Chondrocyte (in vitro differentiated cells): ENCODE data around the gene LRCH1. TPM values are rescaled to one million over a fixed set of nuclear protein-coding genes. Genes with fewer than 3 reads are reported as not detected.

Source experiments
- DNase-seq: peaks from one replicate; pipeline ENCODE4 v3.0.0; 2021; ENCODE audit warnings: mixed read lengths, low spot score
- H3K27ac Mint-ChIP-seq: one replicate; pipeline ENCODE4 v1.8.0; 2021; ENCODE audit warnings: mild to moderate bottlenecking, moderate library complexity, mixed read lengths; ENCODE audit not compliant: unreplicated experiment
- H3K27me3 Mint-ChIP-seq: 2 replicates; pipeline ENCODE4 v1.8.0; 2021; ENCODE audit warnings: low read depth, mixed read lengths
- H3K36me3 Mint-ChIP-seq: 2 replicates; pipeline ENCODE4 v1.8.0; 2021; ENCODE audit warnings: low read depth, mixed read lengths
- H3K4me1 Mint-ChIP-seq: 2 replicates; pipeline ENCODE4 v1.8.0; 2021; ENCODE audit warnings: low read depth, mild to moderate bottlenecking, mixed read lengths
- H3K4me3 Mint-ChIP-seq: one replicate; pipeline ENCODE4 v1.8.0; 2021; ENCODE audit warnings: mild to moderate bottlenecking, moderate library complexity, mixed read lengths; ENCODE audit not compliant: unreplicated experiment
- H3K9me3 Mint-ChIP-seq: 2 replicates; pipeline ENCODE4 v1.8.0; 2021; ENCODE audit warnings: low read depth, mixed read lengths
- CTCF ChIP-seq: fragments of 200-600 bp; sonication (generic); IDR thresholded peaks from 2 replicates; pipeline ENCODE4 v1.5.0; 2021; ENCODE audit warnings: antibody characterized with exemption, mild to moderate bottlenecking, moderate library complexity
- total RNA-seq: library from RNA; stranded (reverse); gene quantifications from 3 replicates; pipeline ENCODE4 v1.2.1, GENCODE V29; 2021

The LRCH1 gene
- total RNA-seq, 1 donor from 2014 or later = 14.4 TPM

GRCh38 chr13:46598140-46598819 is 45.3 kb downstream of the LRCH1 start:
- DNase-seq = no peak
- peaks cover 72% of the 10 kb centered on the region for H3K4me1 Mint-ChIP-seq
- no peak overlapping the region for H3K4me3 Mint-ChIP-seq
- no peaks in the 10 kb centered on the region for H3K27me3 Mint-ChIP-seq
- peaks cover 1% of the 10 kb centered on the region for H3K36me3 Mint-ChIP-seq
- H3K9me3 Mint-ChIP-seq = no peaks in the 10 kb centered on the region
- H3K27ac Mint-ChIP-seq = no peak overlapping the region
- TF ChIP-seq CTCF = no peak

- no peak for TF ChIP-seq CTCF
- no peak overlapping the region for H3K4me3 Mint-ChIP-seq
- peaks cover 1% of the 10 kb centered on the region for H3K36me3 Mint-ChIP-seq
- no peaks in the 10 kb centered on the region for H3K27me3 Mint-ChIP-seq
- no peaks in the 10 kb centered on the region for H3K9me3 Mint-ChIP-seq
- no peak for DNase-seq
- H3K27ac Mint-ChIP-seq = no peak overlapping the region
- H3K4me1 Mint-ChIP-seq = peaks cover 67% of the 10 kb centered on the region
Measured at GRCh38 chr13:46598820-46599180, 45.8 kb downstream of the LRCH1 start.

GRCh38 chr13:46600943-46601311 is 48.0 kb downstream of the LRCH1 start:
- DNase-seq = no peak
- H3K4me1 Mint-ChIP-seq = peaks cover 64% of the 10 kb centered on the region

GRCh38 chr13:46602531-46602930 is 49.6 kb downstream of the LRCH1 start:
- Mint-ChIP-seq H3K27ac (no peak overlapping the region), H3K36me3 (peaks cover 1% of the 10 kb centered on the region), H3K27me3 (no peaks in the 10 kb centered on the region), H3K4me3 (no peak overlapping the region), H3K9me3 (no peaks in the 10 kb centered on the region), H3K4me1 (peaks cover 66% of the 10 kb centered on the region)
- no peak for DNase-seq
- no peak for TF ChIP-seq CTCF

More at GRCh38 chr13:46600943-46601311, 48.0 kb downstream of the LRCH1 start:
- Mint-ChIP-seq H3K36me3 (peaks cover 1% of the 10 kb centered on the region), H3K27me3 (no peaks in the 10 kb centered on the region), H3K4me3 (no peak overlapping the region), H3K27ac (peak overlapping the region; percentile 32), H3K9me3 (no peaks in the 10 kb centered on the region)
- TF ChIP-seq CTCF = no peak

GRCh38 chr13:46603165-46603603 is 50.2 kb downstream of the LRCH1 start:
- Mint-ChIP-seq H3K4me3 (no peak overlapping the region), H3K4me1 (peaks cover 67% of the 10 kb centered on the region), H3K27ac (no peak overlapping the region), H3K27me3 (no peaks in the 10 kb centered on the region), H3K36me3 (peaks cover 1% of the 10 kb centered on the region), H3K9me3 (no peaks in the 10 kb centered on the region)
- DNase-seq = no peak
- TF ChIP-seq CTCF = peak; percentile 66
